Measurements from ENCODE around the gene EBF3.

Gene EBF3

DNA sequence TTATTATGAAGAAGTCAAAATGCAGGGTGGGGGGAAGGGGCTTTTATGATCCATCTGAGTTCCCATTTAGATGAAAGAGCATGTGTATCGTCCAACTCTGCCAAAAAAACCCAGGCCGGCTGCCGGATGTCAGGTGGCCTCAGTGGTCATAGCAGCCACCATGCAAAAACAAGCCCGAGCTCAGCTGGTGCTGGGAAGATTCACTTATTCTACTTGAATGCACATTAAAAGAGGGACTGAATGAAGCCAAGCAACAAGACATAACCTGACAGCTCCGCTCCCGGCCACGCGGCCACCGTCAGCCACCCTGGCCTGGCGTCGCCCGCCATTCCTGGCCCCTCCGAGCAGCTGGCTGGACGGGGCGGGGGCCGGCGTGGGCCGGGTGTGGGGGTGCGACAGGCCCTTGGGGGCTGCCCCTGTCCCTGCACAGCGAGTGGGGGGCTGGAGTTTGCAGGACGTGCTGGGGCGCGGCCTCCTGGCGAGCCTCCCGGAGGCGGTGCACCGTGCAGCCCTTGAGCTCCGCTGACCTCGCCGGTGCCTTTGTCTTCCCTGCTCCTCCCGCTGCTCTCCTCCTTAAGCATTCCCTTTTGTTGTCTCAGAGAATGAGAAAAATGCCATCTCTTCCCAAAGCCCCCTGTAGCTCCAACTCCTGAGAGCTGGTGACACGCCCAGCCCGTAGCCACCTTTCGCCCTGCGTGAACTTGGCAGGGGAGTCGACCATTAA lies 67.8 kb downstream of the EBF3 start:
- Histone ChIP-seq H3K79me2 (ENCODE audit: insufficient read depth, low read length) (no peaks in the 10 kb centered on the region), H4K20me1 (ENCODE audit: insufficient read depth, low read length) (no peaks in the 10 kb centered on the region), H3K4me3 (ENCODE audit: low read depth in 1 of 2, low read length in 2 of 2) (no peak overlapping the region), H3K27ac (ENCODE audit: low read length) (no peak overlapping the region), H2AFZ (ENCODE audit: low read depth, low read length) (no peak overlapping the region), H3K36me3 (ENCODE audit: insufficient read depth, low read length) (no peaks in the 10 kb centered on the region), H3K27me3 (ENCODE audit: insufficient read depth, low read length, poor library complexity) (no peaks in the 10 kb centered on the region), H3K9me3 (ENCODE audit: insufficient read depth, low read length, severe bottlenecking) (no peaks in the 10 kb centered on the region), H3K4me1 (ENCODE audit: insufficient read depth, low read length) (no peaks in the 10 kb centered on the region), H3K4me2 (ENCODE audit: insufficient read depth, low read length) (no peak overlapping the region), H3K9ac (ENCODE audit: low read depth, low read length) (no peak overlapping the region)
- DNase-seq (no peak), ATAC-seq (ENCODE audit: insufficient read depth, low read depth) (no peak)
- TF ChIP-seq EZH2 (IDR thresholded peaks at IDR 0.05; ENCODE audit: borderline replicate concordance, low read depth, low read length, severe bottlenecking) (no peak), CTCF (IDR thresholded peaks at IDR 0.05; ENCODE audit: borderline replicate concordance, extremely low read depth, low read length, poor library complexity, severe bottlenecking) (no peak)

GRCh38 chr10:129895811-129896135 lies 68.3 kb downstream of the EBF3 start:
- no peaks in the 10 kb centered on the region for H3K9me3 ChIP-seq (ENCODE audit: insufficient read depth, low read length, severe bottlenecking)
- DNase-seq (no peak), ATAC-seq (ENCODE audit: insufficient read depth, low read depth) (no peak)
- H3K4me3 ChIP-seq (ENCODE audit: low read depth in 1 of 2, low read length in 2 of 2) = no peak overlapping the region
- H3K36me3 ChIP-seq (ENCODE audit: insufficient read depth, low read length) = no peaks in the 10 kb centered on the region
- H3K9ac ChIP-seq (ENCODE audit: low read depth, low read length) = no peak overlapping the region
- no peak for TF ChIP-seq CTCF (IDR thresholded peaks at IDR 0.05; ENCODE audit: borderline replicate concordance, extremely low read depth, low read length, poor library complexity, severe bottlenecking)
- no peak for TF ChIP-seq EZH2 (IDR thresholded peaks at IDR 0.05; ENCODE audit: borderline replicate concordance, low read depth, low read length, severe bottlenecking)
- no peaks in the 10 kb centered on the region for H3K79me2 ChIP-seq (ENCODE audit: insufficient read depth, low read length)
- H3K4me2 ChIP-seq (ENCODE audit: insufficient read depth, low read length) = no peak overlapping the region
- H3K27me3 ChIP-seq (ENCODE audit: insufficient read depth, low read length, poor library complexity) = no peaks in the 10 kb centered on the region
- no peak overlapping the region for H2AFZ ChIP-seq (ENCODE audit: low read depth, low read length)
- no peaks in the 10 kb centered on the region for H3K4me1 ChIP-seq (ENCODE audit: insufficient read depth, low read length)
- H3K27ac ChIP-seq (ENCODE audit: low read length) = no peak overlapping the region
- H4K20me1 ChIP-seq (ENCODE audit: insufficient read depth, low read length) = no peaks in the 10 kb centered on the region

GRCh38 chr10:129894698-129895097 lies 69.4 kb downstream of the EBF3 start:
- no peak overlapping the region for H3K27ac ChIP-seq (ENCODE audit: low read length)
- H3K27me3 ChIP-seq (ENCODE audit: insufficient read depth, low read length, poor library complexity) = no peaks in the 10 kb centered on the region
- no peak for ATAC-seq (ENCODE audit: insufficient read depth, low read depth)
- TF ChIP-seq CTCF (IDR thresholded peaks at IDR 0.05; ENCODE audit: borderline replicate concordance, extremely low read depth, low read length, poor library complexity, severe bottlenecking) (no peak), EZH2 (IDR thresholded peaks at IDR 0.05; ENCODE audit: borderline replicate concordance, low read depth, low read length, severe bottlenecking) (no peak)
- no peak overlapping the region for H2AFZ ChIP-seq (ENCODE audit: low read depth, low read length)
- no peak for DNase-seq
- no peak overlapping the region for H3K4me3 ChIP-seq (ENCODE audit: low read depth in 1 of 2, low read length in 2 of 2)
- H3K9ac ChIP-seq (ENCODE audit: low read depth, low read length) = no peak overlapping the region
- H3K79me2 ChIP-seq (ENCODE audit: insufficient read depth, low read length) = no peaks in the 10 kb centered on the region
- H3K4me2 ChIP-seq (ENCODE audit: insufficient read depth, low read length) = no peak overlapping the region
- H3K4me1 ChIP-seq (ENCODE audit: insufficient read depth, low read length) = no peaks in the 10 kb centered on the region
- H3K36me3 ChIP-seq (ENCODE audit: insufficient read depth, low read length) = no peaks in the 10 kb centered on the region
- no peaks in the 10 kb centered on the region for H4K20me1 ChIP-seq (ENCODE audit: insufficient read depth, low read length)
- H3K9me3 ChIP-seq (ENCODE audit: insufficient read depth, low read length, severe bottlenecking) = no peaks in the 10 kb centered on the region
